Activated T-cell treated with anti-CD3 and anti-CD28 coated beads, Interleukin-2, amount 50 U/mL, for 48 hours (primary cell): ENCODE data around the gene CARD9.

Source experiments
- DNase-seq, 2 experiments: peaks; one replicate each; pipeline ENCODE4 v3.0.0-alpha.2; 2020

The CARD9 gene

DNA sequence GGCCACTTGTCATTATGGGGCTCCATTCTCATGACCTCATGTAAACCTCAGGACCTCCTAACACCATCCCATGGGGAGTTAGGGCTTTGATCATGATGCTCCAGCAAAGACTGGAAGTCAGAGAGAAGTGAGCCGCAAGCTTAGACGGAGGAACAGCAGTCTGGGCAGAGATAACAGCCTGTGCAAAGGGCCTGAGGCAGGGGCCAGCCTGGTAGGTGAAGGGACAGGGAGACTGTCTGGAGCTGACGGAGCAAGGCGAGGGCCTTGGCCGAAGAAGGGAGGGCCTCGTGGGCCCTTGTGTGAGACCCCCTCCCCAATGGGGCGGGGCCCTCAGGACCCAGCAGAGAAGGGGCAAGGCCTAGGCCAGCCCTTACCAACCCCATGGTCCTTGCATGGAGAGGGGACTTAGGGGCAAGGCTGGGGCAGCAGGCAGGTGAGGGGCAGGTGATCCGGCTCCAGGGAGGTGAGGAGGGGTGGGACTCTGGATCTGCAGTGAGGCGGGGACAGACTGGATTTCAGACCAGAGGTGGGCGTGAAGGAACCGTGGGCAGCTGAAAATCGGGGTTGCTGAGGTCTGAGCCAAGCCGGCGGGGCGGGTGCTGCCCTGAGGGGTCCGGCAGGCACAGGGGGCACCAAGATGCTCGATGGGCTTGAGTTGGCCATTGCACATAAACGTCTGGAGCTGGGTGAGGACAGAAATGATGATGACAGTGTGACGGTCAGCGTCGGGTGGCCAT, 28.8 kb downstream of the CARD9 start:
- no peak for DNase-seq

GRCh38 chr9:136343884-136344269, 29.6 kb downstream of the CARD9 start:
- no peak for DNase-seq

DNA sequence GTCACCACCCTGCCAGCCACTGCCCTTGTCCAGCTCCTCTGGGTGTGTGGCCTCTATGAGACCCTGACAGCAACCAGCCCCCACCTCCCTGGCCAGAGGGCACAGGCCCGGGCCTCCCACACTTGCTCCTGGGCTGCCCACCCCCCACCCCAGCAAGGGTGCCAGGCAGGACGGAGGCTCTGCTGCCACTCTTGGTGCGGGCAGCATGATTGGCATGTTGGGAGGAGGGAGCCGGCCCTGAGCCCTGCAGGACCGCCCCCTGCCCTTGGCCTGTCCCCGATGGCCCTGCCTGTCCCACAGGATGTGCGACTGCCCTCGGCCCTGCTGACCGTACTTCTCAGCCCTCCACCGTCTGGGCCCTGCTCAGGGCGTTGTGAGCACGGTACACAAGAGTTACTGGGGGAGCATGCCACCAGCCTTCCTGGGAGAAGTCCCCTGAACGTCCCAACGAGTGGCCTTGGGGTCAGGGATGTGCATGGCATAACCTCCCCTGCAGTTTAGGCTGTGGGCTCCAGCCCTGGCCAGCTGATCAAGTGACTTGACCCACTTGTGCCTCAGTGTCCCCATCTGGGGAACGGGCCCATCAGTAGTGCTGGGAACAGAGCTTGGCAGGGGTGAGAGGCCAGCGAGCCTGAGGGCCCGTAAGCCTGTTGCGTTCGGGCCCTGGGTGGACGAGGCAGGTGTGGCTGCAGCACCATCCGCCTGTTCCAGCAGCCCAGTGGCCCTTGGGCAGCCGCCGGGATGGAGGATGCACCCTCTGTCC, 30.2 kb downstream of the CARD9 start:
- DNase-seq, result no peak

DNA sequence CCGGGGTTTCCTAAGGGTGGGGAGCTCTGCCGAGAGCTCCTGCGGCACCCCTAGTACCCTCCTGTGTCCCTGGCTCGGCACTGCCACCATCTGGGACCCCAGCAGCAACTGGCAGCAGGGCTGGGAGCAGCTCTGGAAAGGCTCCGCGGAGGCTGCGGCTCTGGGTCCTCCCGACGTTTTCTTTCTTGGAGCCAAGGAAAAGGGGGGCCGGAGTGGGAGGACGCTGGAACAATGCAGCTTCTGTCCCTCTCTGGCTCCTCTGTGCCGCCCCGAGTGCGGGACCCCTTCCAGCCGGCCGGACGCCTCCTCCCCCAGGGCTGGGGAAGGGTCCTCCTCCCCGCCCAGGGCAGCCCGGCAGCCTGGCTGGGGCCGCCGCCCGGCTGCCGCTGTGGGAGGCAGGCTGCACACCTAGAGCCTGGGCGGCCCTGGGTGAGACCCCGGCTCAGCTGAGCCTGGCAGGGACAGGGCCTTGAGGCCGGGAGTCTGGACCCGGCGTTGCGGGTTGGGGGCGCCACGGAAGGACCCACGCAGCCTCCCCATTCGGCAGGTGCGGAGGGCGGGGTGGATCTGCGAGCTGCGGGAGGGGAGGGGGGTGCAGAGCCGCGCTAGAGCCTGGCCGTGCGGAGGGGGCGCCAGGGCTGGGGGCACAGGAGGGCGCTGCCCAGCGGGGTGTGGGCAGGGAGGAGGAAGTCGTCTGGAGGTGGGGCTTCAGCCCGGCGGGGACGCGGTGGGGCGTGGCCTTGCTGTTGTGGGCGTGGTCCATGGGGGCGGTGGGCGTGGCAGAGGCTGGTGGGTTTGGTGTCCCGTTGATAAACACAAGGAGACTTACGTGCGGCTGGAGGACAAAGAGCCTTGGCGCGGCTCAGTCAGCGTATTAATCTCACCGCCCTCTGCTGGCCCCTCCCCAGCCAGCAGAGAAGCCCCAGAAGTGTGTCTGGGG, 31.0 kb downstream of the CARD9 start:
- DNase-seq, result peak; percentile 87

GRCh38 chr9:136341769-136342168, 31.7 kb downstream of the CARD9 start:
- DNase-seq, result no peak

DNA sequence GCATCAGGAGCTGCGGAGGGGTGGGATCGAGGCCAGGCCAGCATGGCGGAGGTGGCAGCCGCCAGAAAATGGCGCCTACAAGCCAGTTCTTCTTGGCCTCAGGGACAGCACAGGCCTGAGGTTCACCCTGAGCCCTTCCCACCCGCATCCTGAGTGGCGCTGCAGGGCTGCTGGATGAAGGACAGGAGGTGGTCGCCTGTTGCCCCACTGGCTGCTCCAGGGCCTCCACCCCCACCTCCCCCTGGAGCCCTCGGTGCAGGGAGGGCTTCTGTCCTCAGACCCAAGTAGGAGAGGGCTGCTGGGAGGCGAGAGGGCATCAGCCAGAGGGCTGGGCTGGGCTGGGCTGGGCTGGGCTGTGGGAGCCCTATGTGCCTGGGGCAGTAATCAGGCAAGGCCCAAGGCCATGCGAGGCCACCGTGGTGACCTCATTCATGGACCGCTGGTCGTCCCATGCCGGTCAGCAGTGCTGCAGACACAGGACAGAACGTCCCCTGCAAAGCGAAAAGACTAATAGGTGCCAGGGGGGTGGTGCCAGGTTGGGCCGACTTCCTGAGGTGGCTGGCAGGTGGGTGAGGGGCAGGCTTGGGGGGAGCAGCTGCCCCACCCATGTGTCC, 32.3 kb downstream of the CARD9 start:
- DNase-seq, result no peak

GRCh38 chr9:136340356-136341041, 33.0 kb downstream of the CARD9 start:
- no peak for DNase-seq

- DNase-seq, result no peak
Measured at GRCh38 chr9:136339958-136340310, 33.5 kb downstream of the CARD9 start.

GRCh38 chr9:136339173-136339957, 34.1 kb downstream of the CARD9 start:
- DNase-seq, result peak; percentile 50 to 54

DNA sequence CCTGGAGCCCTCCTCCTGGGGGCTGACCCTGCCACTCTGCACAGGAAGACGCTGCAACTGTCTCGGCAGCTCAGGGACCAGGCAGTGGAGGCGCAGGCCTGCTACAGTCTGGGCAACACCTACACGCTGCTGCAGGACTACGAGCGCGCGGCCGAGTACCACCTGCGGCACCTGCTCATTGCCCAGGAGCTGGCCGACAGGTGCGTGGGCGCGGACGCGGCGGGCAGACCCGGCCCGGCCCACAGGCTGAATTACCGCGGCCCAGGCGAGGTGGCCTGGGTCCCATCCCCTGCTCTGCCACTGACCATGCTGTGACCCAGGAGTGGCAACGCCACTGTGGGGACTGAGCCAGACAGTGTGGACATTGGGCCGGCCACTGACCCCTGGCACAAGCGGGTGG, 35.0 kb downstream of the CARD9 start:
- no peak for DNase-seq

- DNase-seq, result no peak
Measured at GRCh38 chr9:136337416-136338395, 35.8 kb downstream of the CARD9 start.

DNA sequence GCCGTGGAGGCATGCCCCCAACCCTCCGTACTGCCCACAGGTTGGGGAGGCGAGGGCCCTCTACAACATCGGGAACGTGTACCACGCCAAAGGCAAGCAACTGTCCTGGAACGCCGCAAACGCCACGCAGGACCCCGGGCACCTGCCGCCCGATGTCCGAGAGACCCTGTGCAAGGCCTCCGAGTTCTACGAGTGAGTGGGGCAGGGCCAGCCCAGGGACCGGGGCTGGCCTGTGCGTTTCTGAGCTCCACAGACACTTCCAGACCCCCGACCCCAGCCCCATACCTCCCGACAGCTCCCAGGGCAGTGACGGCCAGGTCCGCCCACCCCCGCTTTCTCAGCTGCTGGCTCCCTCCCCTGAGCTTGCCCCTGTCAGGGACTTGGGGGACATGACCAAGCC, 36.6 kb downstream of the CARD9 start:
- DNase-seq, result no peak

- DNase-seq, result no peak
Measured at GRCh38 chr9:136336156-136336870, 37.2 kb downstream of the CARD9 start.

GRCh38 chr9:136335296-136336155, 37.9 kb downstream of the CARD9 start:
- no peak for DNase-seq

GRCh38 chr9:136334541-136334940, 38.9 kb downstream of the CARD9 start:
- DNase-seq, result no peak

- DNase-seq, result no peak
Measured at GRCh38 chr9:136333486-136333885, 40.0 kb downstream of the CARD9 start.

DNA sequence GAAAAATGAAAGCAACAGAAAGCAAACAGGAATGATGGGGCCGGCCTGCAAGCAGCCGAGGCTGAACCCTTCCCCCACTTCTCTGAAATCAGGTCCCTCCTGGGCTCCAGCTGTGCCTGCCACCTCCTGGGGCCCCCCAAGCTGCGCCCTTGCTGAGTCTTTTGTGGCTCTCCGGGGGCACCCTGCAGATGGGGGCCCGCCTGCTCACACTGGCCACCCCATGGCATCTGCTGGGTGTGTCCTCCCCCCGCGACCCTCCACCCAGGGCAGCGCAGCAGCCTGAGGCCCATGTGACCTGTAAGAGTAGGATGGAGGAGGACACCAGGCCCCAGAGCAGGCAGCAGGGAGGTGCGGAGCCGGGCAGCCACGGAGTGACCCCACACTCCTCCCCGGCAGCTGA, 40.4 kb downstream of the CARD9 start:
- no peak for DNase-seq

GRCh38 chr9:136332482-136332983, 40.9 kb downstream of the CARD9 start:
- DNase-seq, result no peak
